NT2/D1 (cell line): Measurements from ENCODE around the gene RTP5.

Source experiments
- SUZ12 ChIP-seq: IDR thresholded peaks from 2 replicates; pipeline ENCODE4 v1.6.1; 2011; ENCODE audit not compliant: insufficient read length, insufficient read depth; ENCODE audit errors: extremely low read depth
- YY1 ChIP-seq: IDR thresholded peaks from 2 replicates; pipeline ENCODE4 v1.6.1; 2011; ENCODE audit not compliant: insufficient read length, insufficient read depth
- ZNF274 ChIP-seq: IDR thresholded peaks from 2 replicates; pipeline ENCODE4 v1.6.1; 2011; ENCODE audit warnings: mild to moderate bottlenecking, low read depth, low read length

- TF ChIP-seq YY1 (no peak), ZNF274 (no peak), SUZ12 (no peak)
Measured at GRCh38 chr2:241873803-241874110, 4.2 kb downstream of the RTP5 start.
